ENCODE measurements around the gene POLR2H. TPM values are rescaled to one million over a fixed set of nuclear protein-coding genes. Genes with fewer than 3 reads are reported as not detected.
A peak's percentile ranks its signal among the peaks of the same experiment; 100 is the strongest.

POLR2H gene
- polyA plus RNA-seq, 1 experiment = 94.4 TPM

GRCh38 chr3:184358124-184358767 lies 3.3 kb upstream of the POLR2H start:
- Histone ChIP-seq H3K27me3 (ENCODE audit: control insufficient read depth, insufficient read depth, low read length) (no peaks in the 10 kb centered on the region), H3K9me3 (ENCODE audit: control insufficient read depth, insufficient read depth, low read length) (no peaks in the 10 kb centered on the region), H3K4me3 (ENCODE audit: low read depth, low read length) (no peak overlapping the region), H3K27ac (ENCODE audit: low read depth, low read length) (no peak overlapping the region)
- no peak for TF ChIP-seq CTCF (IDR thresholded peaks at IDR 0.05; ENCODE audit: low read depth, low read length)
- ChIA-PET POLR2A (no interaction called here), CTCF (interaction anchor here (0.6 to 0.9 kb wide), 2 partner anchors 14 to 163 kb away, joined by 3 to 4 read pairs; no protein-coding TSS in a partner anchor)
- DNase-seq (ENCODE audit: low read depth, low spot score) = no peak

- ChIA-PET CTCF (interaction anchor here (0.6 to 1.5 kb wide), 3 partner anchors 13 to 162 kb away, joined by 3 to 4 read pairs (median 3); no protein-coding TSS in a partner anchor), POLR2A (no interaction called here)
- no peak for DNase-seq (ENCODE audit: low read depth, low spot score)
- Histone ChIP-seq H3K27ac (ENCODE audit: low read depth, low read length) (no peak overlapping the region), H3K27me3 (ENCODE audit: control insufficient read depth, insufficient read depth, low read length) (no peaks in the 10 kb centered on the region), H3K9me3 (ENCODE audit: control insufficient read depth, insufficient read depth, low read length) (no peaks in the 10 kb centered on the region), H3K4me3 (ENCODE audit: low read depth, low read length) (no peak overlapping the region)
- no peak for TF ChIP-seq CTCF (IDR thresholded peaks at IDR 0.05; ENCODE audit: low read depth, low read length)
Measured at GRCh38 chr3:184358921-184359350, 2.6 kb upstream of the POLR2H start.

GRCh38 chr3:184359610-184360009 lies 1.9 kb upstream of the POLR2H start:
- no peaks in the 10 kb centered on the region for H3K27me3 ChIP-seq (ENCODE audit: control insufficient read depth, insufficient read depth, low read length)
- H3K9me3 ChIP-seq (ENCODE audit: control insufficient read depth, insufficient read depth, low read length) = no peaks in the 10 kb centered on the region
- POLR2A ChIA-PET = interaction anchor here (0.6 kb wide), 1 partner anchor 21 kb away, joined by 3 read pairs; no protein-coding TSS in a partner anchor
- DNase-seq (ENCODE audit: low read depth, low spot score) = no peak
- H3K4me3 ChIP-seq (ENCODE audit: low read depth, low read length) = no peak overlapping the region
- H3K27ac ChIP-seq (ENCODE audit: low read depth, low read length) = no peak overlapping the region
- TF ChIP-seq CTCF (IDR thresholded peaks at IDR 0.05; ENCODE audit: low read depth, low read length) = no peak
- CTCF ChIA-PET = interaction anchor here (1.0 to 1.5 kb wide), 2 partner anchors 12 to 183 kb away, joined by 3 to 7 read pairs; no protein-coding TSS in a partner anchor

- no peak for TF ChIP-seq CTCF (IDR thresholded peaks at IDR 0.05; ENCODE audit: low read depth, low read length)
- Histone ChIP-seq H3K27me3 (ENCODE audit: control insufficient read depth, insufficient read depth, low read length) (no peaks in the 10 kb centered on the region), H3K27ac (ENCODE audit: low read depth, low read length) (no peak overlapping the region), H3K9me3 (ENCODE audit: control insufficient read depth, insufficient read depth, low read length) (no peaks in the 10 kb centered on the region), H3K4me3 (ENCODE audit: low read depth, low read length) (peak overlapping the region; percentile 81)
- DNase-seq (ENCODE audit: low read depth, low spot score) = no peak
- CTCF ChIA-PET = interaction anchor here (0.7 to 1.5 kb wide), 3 partner anchors 11 to 182 kb away, joined by 3 to 7 read pairs (median 3); no protein-coding TSS in a partner anchor
- POLR2A ChIA-PET = interaction anchor here (0.6 kb wide), 1 partner anchor 22 kb away, joined by 3 read pairs; no protein-coding TSS in a partner anchor
Measured at GRCh38 chr3:184360070-184360928, 1.2 kb upstream of the POLR2H start.

All from AG04450 (cell line).